MV-4-11 (cell line): ENCODE data around the gene MRC1.

Experiments
- DNase-seq: peaks from one replicate; lab custom pipeline; 2025; lab: John Stamatoyannopoulos, UW

The MRC1 gene

GRCh38 chr10:17795813-17796594 lies 13.1 kb upstream of the MRC1 start:
- no peak for DNase-seq

- no peak for DNase-seq
Measured at GRCh38 chr10:17801507-17801906, 7.6 kb upstream of the MRC1 start.

GRCh38 chr10:17802350-17802749 lies 6.8 kb upstream of the MRC1 start:
- no peak for DNase-seq

DNA sequence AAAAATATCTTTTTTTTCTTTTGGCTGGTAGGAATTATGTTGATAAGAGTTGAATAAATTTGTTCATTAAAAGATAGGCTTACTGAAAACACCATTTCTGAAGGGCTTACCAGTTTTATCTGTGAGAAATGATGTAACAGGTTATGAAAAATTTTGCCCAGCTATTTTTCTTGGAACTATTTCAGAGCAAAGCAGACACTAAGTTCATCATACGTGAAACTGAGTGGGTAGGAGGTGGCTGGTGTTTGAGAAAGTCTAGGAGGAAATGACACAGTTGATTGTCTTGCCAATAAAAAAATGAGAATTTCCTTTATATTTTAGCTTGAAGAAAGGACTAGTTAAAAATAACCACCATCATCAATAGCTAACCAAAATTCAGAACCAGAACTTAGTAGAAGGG lies 6.2 kb upstream of the MRC1 start:
- no peak for DNase-seq

DNA sequence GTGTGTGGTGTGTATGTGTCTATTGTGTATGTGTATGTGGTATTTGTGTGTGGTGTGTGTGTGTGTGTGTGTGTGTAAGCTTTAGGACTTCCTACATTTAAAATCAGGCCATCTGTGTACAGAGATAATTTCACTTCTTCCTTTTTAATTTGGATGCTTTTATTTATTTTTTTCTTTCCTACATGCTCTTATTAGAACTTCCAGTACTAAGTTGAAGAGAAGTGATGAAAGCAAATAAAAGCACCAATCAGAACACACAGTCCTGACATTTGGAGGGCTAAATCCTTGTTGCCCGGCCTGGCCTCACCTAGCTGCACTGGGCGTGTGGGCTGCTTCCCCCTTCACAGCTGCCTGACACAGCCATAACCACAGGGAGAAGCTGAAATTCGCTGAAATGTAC lies 3.8 kb upstream of the MRC1 start:
- peak; percentile 49 for DNase-seq

DNA sequence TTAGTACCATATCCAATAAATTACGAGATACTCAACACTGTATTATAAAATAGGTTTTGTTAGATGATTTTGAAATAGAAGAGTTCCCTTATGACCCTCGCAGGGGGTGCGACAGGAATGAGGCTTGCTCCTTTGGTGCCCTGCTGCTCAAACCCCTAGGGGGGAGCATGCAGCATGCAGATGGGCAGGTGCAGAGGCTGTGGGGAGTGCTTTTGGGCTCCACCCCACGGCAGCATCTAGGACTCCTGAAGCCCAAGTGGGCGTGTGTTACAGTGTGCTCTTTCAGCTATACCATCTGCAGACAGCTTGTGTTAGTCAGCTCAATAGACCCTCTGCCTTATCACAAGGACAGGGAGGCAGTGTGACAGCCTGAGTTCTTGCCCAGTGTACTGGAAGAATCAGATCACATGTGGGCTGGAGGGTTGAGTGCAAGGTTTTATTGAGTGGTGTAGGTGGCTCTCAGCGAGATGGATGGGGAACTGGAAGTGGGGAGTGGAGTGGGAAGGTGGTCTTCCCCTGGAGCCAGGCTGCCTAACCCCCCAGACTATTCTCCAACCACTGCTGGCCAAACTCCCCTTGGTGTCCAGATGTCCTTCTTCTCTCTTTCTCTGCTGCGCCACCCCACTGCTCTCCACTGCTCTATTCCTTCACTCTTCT lies 3.1 kb upstream of the MRC1 start:
- DNase-seq = no peak

- DNase-seq = no peak
Measured at GRCh38 chr10:17811146-17811865, 2.2 kb downstream of the MRC1 start.

DNA sequence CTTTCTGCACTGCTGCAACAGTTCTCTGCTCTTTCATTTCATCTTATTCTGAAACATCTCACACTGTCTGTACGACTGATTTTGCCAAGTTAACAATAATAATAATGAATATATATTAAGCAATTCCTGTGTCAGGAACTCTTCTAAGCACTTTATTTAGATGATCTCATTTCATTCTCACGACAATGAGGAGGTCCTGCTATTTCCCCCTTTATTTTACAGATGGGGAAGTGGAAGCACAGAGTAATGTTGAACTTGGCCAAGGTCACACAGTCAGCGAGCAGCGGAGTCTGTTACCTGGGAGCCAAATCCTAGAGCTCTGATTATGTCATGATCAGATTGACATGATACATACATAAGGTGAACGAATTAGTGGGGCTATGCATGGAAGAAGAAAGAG lies 5.8 kb downstream of the MRC1 start:
- no peak for DNase-seq

DNA sequence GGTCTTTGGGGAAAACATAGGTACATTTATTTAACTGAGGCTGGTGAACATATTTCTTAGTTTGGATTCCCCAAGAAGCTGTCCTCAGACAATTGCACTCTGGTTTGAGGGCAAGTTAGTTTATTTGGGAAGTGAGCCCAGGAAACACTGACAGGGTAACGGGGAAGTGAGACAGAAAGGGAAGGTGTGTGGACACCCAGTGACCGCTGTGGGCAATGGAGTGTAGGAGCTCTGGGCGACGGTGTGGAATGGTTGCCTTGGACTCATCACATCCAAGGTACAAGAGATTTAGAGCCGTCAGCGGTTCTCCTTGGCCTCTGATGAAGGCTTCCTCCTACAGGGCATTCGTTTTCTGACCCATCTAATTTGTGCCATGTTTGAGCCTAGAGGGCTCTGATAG lies 7.1 kb downstream of the MRC1 start:
- peak; percentile 18 for DNase-seq

DNA sequence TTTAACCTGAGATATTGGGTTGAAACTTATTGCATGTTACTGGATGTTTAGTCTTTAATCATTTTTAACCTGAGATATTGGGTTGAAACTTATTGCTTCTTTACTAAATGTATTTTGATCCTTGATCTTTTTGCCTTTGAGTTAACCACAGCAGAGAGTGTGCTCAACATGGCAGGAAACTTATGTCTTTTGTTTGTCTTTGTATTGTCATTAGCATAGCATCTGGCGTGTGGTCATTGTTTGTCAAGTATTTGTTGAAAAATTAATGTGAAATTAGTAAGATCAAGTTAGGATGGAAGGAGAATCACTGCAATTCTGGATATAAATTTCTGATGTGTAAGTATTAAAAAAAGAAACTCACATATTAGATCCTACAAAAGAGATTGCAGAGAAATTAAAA lies 8.2 kb downstream of the MRC1 start:
- no peak for DNase-seq

DNA sequence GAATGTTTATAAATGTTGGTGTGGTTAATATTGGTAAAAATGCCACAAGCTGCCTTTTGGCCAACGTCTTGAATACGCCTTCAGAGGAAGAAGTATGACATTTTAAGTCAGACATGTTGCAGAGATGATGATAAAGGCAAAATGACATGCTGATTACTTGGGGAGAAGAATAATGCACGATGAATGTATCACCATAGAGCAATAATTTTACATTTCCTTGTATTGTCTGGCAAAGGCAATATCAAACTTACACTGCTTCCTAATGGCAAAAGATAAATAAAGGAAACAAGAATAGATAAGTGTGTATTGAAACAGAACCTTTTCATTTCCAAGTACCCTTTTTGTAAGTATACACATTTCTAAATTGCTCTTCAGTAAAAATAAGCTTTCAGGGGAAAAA lies 8.6 kb downstream of the MRC1 start:
- DNase-seq = no peak

- DNase-seq = no peak
Measured at GRCh38 chr10:17819836-17820235, 10.7 kb downstream of the MRC1 start.

GRCh38 chr10:17820943-17821342 lies 11.8 kb downstream of the MRC1 start:
- no peak for DNase-seq

- no peak for DNase-seq
Measured at GRCh38 chr10:17821893-17822292, 12.7 kb downstream of the MRC1 start.

- DNase-seq = peak; percentile 86
Measured at GRCh38 chr10:17831341-17831740, 22.2 kb downstream of the MRC1 start.

- DNase-seq = no peak
Measured at GRCh38 chr10:17831896-17832295, 22.7 kb downstream of the MRC1 start.

- DNase-seq = no peak
Measured at GRCh38 chr10:17833656-17834055, 24.5 kb downstream of the MRC1 start.

DNA sequence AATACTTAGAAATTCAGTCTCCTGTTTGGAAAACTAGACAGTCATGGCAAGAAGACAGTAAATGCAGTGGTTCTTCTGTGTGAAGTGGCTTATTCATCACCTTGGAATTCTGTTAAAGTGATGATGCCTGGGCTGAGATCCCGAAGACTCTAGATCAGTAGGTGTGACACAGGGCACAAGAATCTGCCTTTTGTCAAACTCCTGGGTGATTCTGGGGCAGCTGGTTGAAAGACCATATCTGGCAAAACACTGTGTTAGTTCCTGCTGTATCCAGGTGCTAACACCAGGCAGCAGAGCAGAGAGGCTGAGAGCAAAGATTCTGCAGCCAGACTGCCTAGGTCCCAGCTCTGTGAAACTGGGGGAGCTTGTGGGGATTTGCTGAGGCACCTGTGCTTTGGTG lies 26.5 kb downstream of the MRC1 start:
- DNase-seq = no peak

- no peak for DNase-seq
Measured at GRCh38 chr10:17836942-17837341, 27.8 kb downstream of the MRC1 start.

GRCh38 chr10:17838080-17838648 lies 29.0 kb downstream of the MRC1 start:
- peak; percentile 87 for DNase-seq

- no peak for DNase-seq
Measured at GRCh38 chr10:17841050-17841449, 31.9 kb downstream of the MRC1 start.

- no peak for DNase-seq
Measured at GRCh38 chr10:17842641-17843040, 33.5 kb downstream of the MRC1 start.
